ENCODE results near the gene ULK3. TPM values are rescaled to one million over a fixed set of nuclear protein-coding genes. Genes with fewer than 3 reads are reported as not detected.

ULK3 gene
- total and polyA plus RNA-seq, 2 donors (not counting 3 experiments of a cell fraction or from before 2014, with no cell fraction given) = 36.0 to 48.6 TPM

- FAIRE-seq = peak; percentile 91
- Histone ChIP-seq H3K36me3 (ENCODE audit: control insufficient read depth in 2 of 2, extremely low read depth in 1 of 2, insufficient read depth in 2 of 2, low read length in 2 of 2) (no peaks in the 10 kb centered on the region), H3K4me2 (ENCODE audit: insufficient read depth, low read length) (peak within 1 kb of the TSS; percentile 80), H3K9ac (replicated peaks; ENCODE audit: extremely low read depth, insufficient read depth, low read length) (peak within 1 kb of the TSS; percentile 95), H3K9me1 (replicated peaks; ENCODE audit: control insufficient read depth, extremely low read depth, insufficient read depth, low read length) (no peaks in the 10 kb centered on the region), H2AFZ (ENCODE audit: low read depth, low read length) (peak within 1 kb of the TSS; percentile 88), H3K9me3 (replicated peaks; ENCODE audit: control insufficient read depth, insufficient read depth, low read length) (no peaks in the 10 kb centered on the region), H3K27ac (ENCODE audit: insufficient read depth, low read depth, low read length) (peak within 1 kb of the TSS; percentile 89), H4K20me1 (replicated peaks; ENCODE audit: control insufficient read depth, extremely low read depth, insufficient read depth, low read length) (no peaks in the 10 kb centered on the region), H3K79me2 (ENCODE audit: control insufficient read depth, insufficient read depth, low read length) (peaks cover 36% of the 10 kb centered on the region), H3K4me3 (replicated peaks in 1 of 3; ENCODE audit: insufficient read depth in 1 of 3, low read depth in 1 of 3, low read length in 3 of 3) (peak within 1 kb of the TSS; percentile 42 to 77 (median 72)), H3K4me1 (ENCODE audit: control insufficient read depth, extremely low read depth, insufficient read depth, low read length) (peaks cover 34% of the 10 kb centered on the region), H3K27me3 (ENCODE audit: control insufficient read depth in 2 of 2, insufficient read depth in 2 of 2, low read length in 2 of 2) (peaks cover 3% of the 10 kb centered on the region in 2 experiments)
- no peak for TF ChIP-seq FOS (IDR thresholded peaks at IDR 0.05; ENCODE audit: borderline replicate concordance, insufficient read depth, low read length)
- no peak for TF ChIP-seq JUN (IDR thresholded peaks at IDR 0.05; ENCODE audit: borderline replicate concordance, insufficient read depth, insufficient read length, low read depth)
- no peak for TF ChIP-seq MAX (IDR thresholded peaks at IDR 0.05; ENCODE audit: insufficient read depth, insufficient read length)
- no peak for TF ChIP-seq CTCF (IDR thresholded peaks at IDR 0.05; ENCODE audit: extremely low read depth in 1 of 2, insufficient read depth in 1 of 2, low read depth in 1 of 2, low read length in 2 of 2)
- TF ChIP-seq MYC (IDR thresholded peaks at IDR 0.05; ENCODE audit: low read depth, low read length) = no peak
- no peak for TF ChIP-seq EZH2 (IDR thresholded peaks at IDR 0.05; ENCODE audit: borderline replicate concordance, low read depth, low read length, severe bottlenecking)
- no peak for TF ChIP-seq GATA2 (IDR thresholded peaks at IDR 0.05; ENCODE audit: insufficient read depth, insufficient read length, low read depth, low read length)
- TF ChIP-seq POLR2A (IDR thresholded peaks at IDR 0.05; ENCODE audit: low read depth, low read length) = peak; percentile 93
- peak; percentile 81 for TF ChIP-seq POLR2AphosphoS5 (IDR thresholded peaks at IDR 0.05; ENCODE audit: insufficient read depth, low read depth, low read length)
- dilution Hi-C loops (cut with MboI; ENCODE audit: extremely low pct_ligation_motif_present, low sequenced_read_pairs) (no loop called here), intact Hi-C loops (cut with micrococcal nuclease) (loop anchor here (1.0 kb wide), 2 partner anchors 28 to 30 kb away; partner anchors contain the start of gene ULK3)
- CTCF ChIA-PET = interaction anchor here (0.6 to 2.6 kb wide), 5 partner anchors 10 to 52 kb away, joined by 3 to 20 read pairs (median 3); no protein-coding TSS in a partner anchor
- peak; percentile 96 for DNase-seq (ENCODE audit: low read depth, low spot score)
- POLR2A ChIA-PET = interaction anchor here (1.3 kb wide), 1 partner anchor 10 kb away, joined by 3 read pairs; no protein-coding TSS in a partner anchor
- TSS peak; percentile 25 for BruUV-seq (replicated peaks)
These were observed 30.2 kb upstream of the ULK3 start, which contains the start of gene SCAMP2 for GRCh38 chr15:74873036-74873755. TSS of gene SCAMP2 (minus strand) at chr15:74873365. CDS start at chr15:74873255, 110 bp downstream.

All from endothelial cell of umbilical vein (primary cell).